CD8-positive, alpha-beta memory T cell (primary cell): Measurements from ENCODE around the gene FHIT. TPM values are rescaled to one million over a fixed set of nuclear protein-coding genes. Genes with fewer than 3 reads are reported as not detected.

Experiments used
- CTCF ChIA-PET: fragments of 350-600 bp; sonication (Branson Sonifier 250); formaldehyde crosslinking; loops from one replicate; lab custom pipeline; 2021; ENCODE audit warnings: antibody characterized with exemption; lab: Charles Lee
- POLR2A ChIA-PET: fragments of 350-600 bp; sonication (Branson Sonifier 250); formaldehyde crosslinking; loops from one replicate; lab custom pipeline; 2021; ENCODE audit warnings: antibody characterized with exemption; lab: Charles Lee
- DNase-seq, 5 donors: peaks; one replicate each; pipeline versions ENCODE4 v3.0.0 to v3.0.0-alpha.2; 2020 to 2022; ENCODE audit warnings: mixed read lengths in 1 of 5
- H3K27ac ChIP-seq: one replicate; pipeline ENCODE4 v1.7.0; 2013; ENCODE audit warnings: low read depth, mild to moderate bottlenecking, low read length, moderate library complexity
- H3K27me3 ChIP-seq: 2 replicates; pipeline ENCODE4 v1.7.0; 2013; ENCODE audit warnings: low read length, mild to moderate bottlenecking; ENCODE audit not compliant: insufficient read depth, poor library complexity, severe bottlenecking
- H3K36me3 ChIP-seq: 2 replicates; pipeline ENCODE4 v1.7.0; 2013; ENCODE audit warnings: mild to moderate bottlenecking, low read length, moderate library complexity; ENCODE audit not compliant: insufficient read depth
- H3K4me1 ChIP-seq: 2 replicates; pipeline ENCODE4 v1.7.0; 2013; ENCODE audit warnings: mild to moderate bottlenecking, low read length, moderate library complexity; ENCODE audit not compliant: insufficient read depth
- H3K4me3 ChIP-seq: 2 replicates; pipeline ENCODE4 v1.7.0; 2013; ENCODE audit warnings: mild to moderate bottlenecking, low read length
- H3K9me3 ChIP-seq: 2 replicates; pipeline ENCODE4 v1.7.0; 2013; ENCODE audit warnings: mild to moderate bottlenecking, low read length
- H3K27ac Mint-ChIP-seq, 8 donors: one replicate each; pipeline ENCODE4 v1.8.0; 2020 to 2021; ENCODE audit warnings: mixed read lengths in 8 of 8, mild to moderate bottlenecking in 6 of 8, inconsistent platforms in 3 of 8, moderate library complexity in 3 of 8
- H3K27me3 Mint-ChIP-seq, 2 donors: one replicate each; pipeline ENCODE4 v1.8.0; 2020 to 2021; ENCODE audit warnings: mixed read lengths in 2 of 2, mild to moderate bottlenecking in 1 of 2, moderate library complexity in 1 of 2
- H3K36me3 Mint-ChIP-seq, 3 donors: one replicate each; pipeline ENCODE4 v1.8.0; 2020 to 2021; ENCODE audit warnings: mixed read lengths in 3 of 3, inconsistent platforms in 1 of 3, mild to moderate bottlenecking in 1 of 3
- H3K4me1 Mint-ChIP-seq, 3 donors: one replicate each; pipeline ENCODE4 v1.8.0; 2020 to 2021; ENCODE audit warnings: mixed read lengths in 3 of 3, inconsistent platforms in 1 of 3, mild to moderate bottlenecking in 1 of 3
- H3K4me3 Mint-ChIP-seq, 7 donors: one replicate each; pipeline ENCODE4 v1.8.0; 2020 to 2021; ENCODE audit warnings: mixed read lengths in 7 of 7, mild to moderate bottlenecking in 6 of 7, moderate library complexity in 4 of 7, inconsistent platforms in 2 of 7
- H3K9me3 Mint-ChIP-seq, 5 donors: one replicate each; pipeline ENCODE4 v1.8.0; 2020 to 2022; ENCODE audit warnings: mixed read lengths in 5 of 5, mild to moderate bottlenecking in 3 of 5, moderate library complexity in 2 of 5, inconsistent platforms in 1 of 5
- polyA plus RNA-seq: library from polyadenylated mRNA; unstranded; fragments of 300-500 nt; fragmentation: Illumina TruSeq; gene quantifications from one replicate; pipeline ENCODE4 v1.2.3, GENCODE V29; 2021
- total RNA-seq, 2 experiments: library from RNA; stranded (reverse); gene quantifications; one replicate each; pipeline ENCODE4 v1.2.3, GENCODE V29; 2021

Gene FHIT
- total and polyA plus RNA-seq, 3 experiments from 2014 or later, result 4.1 to 7.4 (median 4.2) TPM

GRCh38 chr3:60746043-60746638 is 505.1 kb downstream of the FHIT start:
- H3K4me1 ChIP-seq, result no peaks in the 10 kb centered on the region
- H3K36me3 ChIP-seq, result no peaks in the 10 kb centered on the region
- no peak overlapping the region for H3K4me3 ChIP-seq
- CTCF ChIA-PET, result no interaction called here
- POLR2A ChIA-PET, result no interaction called here
- H3K9me3 Mint-ChIP-seq, result peaks cover 0 to 23% (median 10%) of the 10 kb centered on the region in 5 donors
- no peaks in the 10 kb centered on the region for H3K27me3 ChIP-seq
- H3K9me3 ChIP-seq, result no peaks in the 10 kb centered on the region
- H3K36me3 Mint-ChIP-seq, result no peaks in the 10 kb centered on the region
- H3K4me3 Mint-ChIP-seq, result no peak overlapping the region
- H3K27me3 Mint-ChIP-seq, result no peaks in the 10 kb centered on the region
- no peak overlapping the region for H3K27ac ChIP-seq
- H3K4me1 Mint-ChIP-seq, result no peaks in the 10 kb centered on the region
- H3K27ac Mint-ChIP-seq, result no peak overlapping the region
- DNase-seq, result no peak

GRCh38 chr3:60743631-60744164 is 507.6 kb downstream of the FHIT start:
- Mint-ChIP-seq H3K4me1 (no peaks in the 10 kb centered on the region), H3K4me3 (no peak overlapping the region), H3K27ac (peak overlapping the region in 1 of 8 donors; percentile 27), H3K36me3 (no peaks in the 10 kb centered on the region), H3K9me3 (peaks cover 0 to 6% (median 2%) of the 10 kb centered on the region in 5 donors), H3K27me3 (no peaks in the 10 kb centered on the region)
- no peak overlapping the region for H3K4me3 ChIP-seq
- H3K4me1 ChIP-seq, result no peaks in the 10 kb centered on the region
- no peak overlapping the region for H3K27ac ChIP-seq
- no peaks in the 10 kb centered on the region for H3K36me3 ChIP-seq
- H3K27me3 ChIP-seq, result no peaks in the 10 kb centered on the region
- CTCF ChIA-PET, result no interaction called here
- H3K9me3 ChIP-seq, result no peaks in the 10 kb centered on the region
- DNase-seq, result no peak
- POLR2A ChIA-PET, result no interaction called here

GRCh38 chr3:60742606-60743145 is 508.6 kb downstream of the FHIT start:
- Histone ChIP-seq H3K4me1 (no peaks in the 10 kb centered on the region), H3K4me3 (no peak overlapping the region), H3K27ac (no peak overlapping the region), H3K27me3 (no peaks in the 10 kb centered on the region), H3K36me3 (no peaks in the 10 kb centered on the region), H3K9me3 (no peaks in the 10 kb centered on the region)
- no peak for DNase-seq
- Mint-ChIP-seq H3K4me3 (no peak overlapping the region), H3K4me1 (no peaks in the 10 kb centered on the region), H3K27ac (no peak overlapping the region), H3K36me3 (no peaks in the 10 kb centered on the region), H3K27me3 (no peaks in the 10 kb centered on the region), H3K9me3 (peaks cover 0 to 13% (median 4%) of the 10 kb centered on the region in 5 donors)
- ChIA-PET POLR2A (no interaction called here), CTCF (no interaction called here)

- no peak for DNase-seq
- H3K4me3 ChIP-seq, result no peak overlapping the region
- no peak overlapping the region for H3K4me3 Mint-ChIP-seq
- peaks cover 0 to 11% (median 4%) of the 10 kb centered on the region in 5 donors for H3K9me3 Mint-ChIP-seq
- no peaks in the 10 kb centered on the region for H3K27me3 Mint-ChIP-seq
- no peak overlapping the region for H3K27ac Mint-ChIP-seq
- no peaks in the 10 kb centered on the region for H3K9me3 ChIP-seq
- no peaks in the 10 kb centered on the region for H3K36me3 ChIP-seq
- CTCF ChIA-PET, result no interaction called here
- H3K27ac ChIP-seq, result no peak overlapping the region
- no peaks in the 10 kb centered on the region for H3K27me3 ChIP-seq
- peaks cover 0 to 2% (median 0%) of the 10 kb centered on the region in 3 donors for H3K36me3 Mint-ChIP-seq
- POLR2A ChIA-PET, result no interaction called here
- no peaks in the 10 kb centered on the region for H3K4me1 Mint-ChIP-seq
- H3K4me1 ChIP-seq, result no peaks in the 10 kb centered on the region
These were observed 513.4 kb downstream of the FHIT start for GRCh38 chr3:60737633-60738399.

GRCh38 chr3:60730371-60730770 is 520.9 kb downstream of the FHIT start:
- Mint-ChIP-seq H3K27ac (no peak overlapping the region), H3K9me3 (peaks cover 0 to 31% (median 4%) of the 10 kb centered on the region in 5 donors), H3K27me3 (no peaks in the 10 kb centered on the region), H3K4me3 (no peak overlapping the region), H3K36me3 (peaks cover 0 to 2% (median 0%) of the 10 kb centered on the region in 3 donors), H3K4me1 (no peaks in the 10 kb centered on the region)
- Histone ChIP-seq H3K27me3 (no peaks in the 10 kb centered on the region), H3K9me3 (no peaks in the 10 kb centered on the region), H3K27ac (no peak overlapping the region), H3K4me3 (no peak overlapping the region), H3K36me3 (no peaks in the 10 kb centered on the region), H3K4me1 (no peaks in the 10 kb centered on the region)
- ChIA-PET CTCF (no interaction called here), POLR2A (no interaction called here)
- no peak for DNase-seq

- Histone ChIP-seq H3K27ac (no peak overlapping the region), H3K36me3 (no peaks in the 10 kb centered on the region), H3K27me3 (no peaks in the 10 kb centered on the region), H3K4me3 (no peak overlapping the region), H3K4me1 (no peaks in the 10 kb centered on the region), H3K9me3 (no peaks in the 10 kb centered on the region)
- H3K9me3 Mint-ChIP-seq, result peaks cover 0 to 33% (median 7%) of the 10 kb centered on the region in 5 donors
- H3K4me1 Mint-ChIP-seq, result no peaks in the 10 kb centered on the region
- no peak for DNase-seq
- peaks cover 0 to 2% (median 0%) of the 10 kb centered on the region in 3 donors for H3K36me3 Mint-ChIP-seq
- no peaks in the 10 kb centered on the region for H3K27me3 Mint-ChIP-seq
- H3K27ac Mint-ChIP-seq, result no peak overlapping the region
- ChIA-PET POLR2A (no interaction called here), CTCF (no interaction called here)
- no peak overlapping the region for H3K4me3 Mint-ChIP-seq
These were observed 522.2 kb downstream of the FHIT start for GRCh38 chr3:60729056-60729455.

GRCh38 chr3:60728006-60728405 is 523.2 kb downstream of the FHIT start:
- no peaks in the 10 kb centered on the region for H3K4me1 ChIP-seq
- CTCF ChIA-PET, result no interaction called here
- Mint-ChIP-seq H3K4me1 (no peaks in the 10 kb centered on the region), H3K9me3 (peaks cover 0 to 28% (median 5%) of the 10 kb centered on the region in 5 donors), H3K27me3 (no peaks in the 10 kb centered on the region), H3K36me3 (no peaks in the 10 kb centered on the region), H3K4me3 (no peak overlapping the region), H3K27ac (no peak overlapping the region)
- H3K4me3 ChIP-seq, result no peak overlapping the region
- POLR2A ChIA-PET, result no interaction called here
- H3K27ac ChIP-seq, result no peak overlapping the region
- DNase-seq, result no peak
- H3K27me3 ChIP-seq, result no peaks in the 10 kb centered on the region
- H3K9me3 ChIP-seq, result no peaks in the 10 kb centered on the region
- no peaks in the 10 kb centered on the region for H3K36me3 ChIP-seq

- POLR2A ChIA-PET, result no interaction called here
- no peak overlapping the region for H3K4me3 Mint-ChIP-seq
- no peak overlapping the region for H3K27ac Mint-ChIP-seq
These were observed 530.5 kb downstream of the FHIT start for GRCh38 chr3:60720736-60721135.

More at GRCh38 chr3:60720736-60721135, 530.5 kb downstream of the FHIT start:
- no peaks in the 10 kb centered on the region for H3K4me1 Mint-ChIP-seq
- Histone ChIP-seq H3K27ac (no peak overlapping the region), H3K27me3 (no peaks in the 10 kb centered on the region), H3K9me3 (no peaks in the 10 kb centered on the region), H3K4me1 (no peaks in the 10 kb centered on the region), H3K4me3 (no peak overlapping the region), H3K36me3 (no peaks in the 10 kb centered on the region)
- peaks cover 0 to 8% (median 4%) of the 10 kb centered on the region in 5 donors for H3K9me3 Mint-ChIP-seq
- no peaks in the 10 kb centered on the region for H3K27me3 Mint-ChIP-seq
- no peak for DNase-seq
- no peaks in the 10 kb centered on the region for H3K36me3 Mint-ChIP-seq
- CTCF ChIA-PET, result no interaction called here
